Vagina (tissue), 2 donors: ENCODE results near the gene DPF3.

Experiments used
- POLR2AphosphoS5 ChIP-seq, 2 donors: sonication (generic); formaldehyde crosslinking; IDR thresholded peaks; one replicate each; pipeline ENCODE4 v1.9.0; 2017; ENCODE audit warnings: antibody characterized with exemption in 2 of 2, mild to moderate bottlenecking in 2 of 2, low read depth in 1 of 2; ENCODE audit not compliant: insufficient read depth in 1 of 2
- TF ChIP-seq, protein P1 (sequence below), 3 experiments: fragments of 450-650 bp in 2 of 3; fragments of 200-600 bp in 1 of 3; sonication (generic) in 1 of 3; IDR thresholded peaks; one replicate each; pipeline ENCODE4 v1.5.1; 2017 to 2019; ENCODE audit warnings: antibody characterized with exemption in 3 of 3, mild to moderate bottlenecking in 2 of 3, moderate library complexity in 2 of 3

GRCh38 chr14:72576258-72576657 lies 317.6 kb downstream of the DPF3 start:
- TF ChIP-seq, protein P1, sequence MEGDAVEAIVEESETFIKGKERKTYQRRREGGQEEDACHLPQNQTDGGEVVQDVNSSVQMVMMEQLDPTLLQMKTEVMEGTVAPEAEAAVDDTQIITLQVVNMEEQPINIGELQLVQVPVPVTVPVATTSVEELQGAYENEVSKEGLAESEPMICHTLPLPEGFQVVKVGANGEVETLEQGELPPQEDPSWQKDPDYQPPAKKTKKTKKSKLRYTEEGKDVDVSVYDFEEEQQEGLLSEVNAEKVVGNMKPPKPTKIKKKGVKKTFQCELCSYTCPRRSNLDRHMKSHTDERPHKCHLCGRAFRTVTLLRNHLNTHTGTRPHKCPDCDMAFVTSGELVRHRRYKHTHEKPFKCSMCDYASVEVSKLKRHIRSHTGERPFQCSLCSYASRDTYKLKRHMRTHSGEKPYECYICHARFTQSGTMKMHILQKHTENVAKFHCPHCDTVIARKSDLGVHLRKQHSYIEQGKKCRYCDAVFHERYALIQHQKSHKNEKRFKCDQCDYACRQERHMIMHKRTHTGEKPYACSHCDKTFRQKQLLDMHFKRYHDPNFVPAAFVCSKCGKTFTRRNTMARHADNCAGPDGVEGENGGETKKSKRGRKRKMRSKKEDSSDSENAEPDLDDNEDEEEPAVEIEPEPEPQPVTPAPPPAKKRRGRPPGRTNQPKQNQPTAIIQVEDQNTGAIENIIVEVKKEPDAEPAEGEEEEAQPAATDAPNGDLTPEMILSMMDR (IDR thresholded peaks at IDR 0.05): no peak
- no peak for TF ChIP-seq POLR2AphosphoS5 (IDR thresholded peaks at IDR 0.05; ENCODE audit: insufficient read depth in 1 of 2, low read depth in 1 of 2)
